ENCODE measurements around the gene CCL3.
"Not testable (repeated sequence)": the region's sequence is repeated elsewhere in the genome, so short reads cannot be mapped to it uniquely, and the experiment has no call there.

Gene CCL3

GRCh38 chr17:36082482-36083120, 7.3 kb downstream of the CCL3 start:
- not testable (repeated sequence) for H2BK120ac ChIP-seq (ENCODE audit: low read depth, low read length); H4K91ac ChIP-seq (ENCODE audit: low read depth, low read length, poor library complexity); H3K4me1 ChIP-seq (ENCODE audit: control insufficient read depth in 2 of 2, insufficient read depth in 1 of 2, low read depth in 1 of 2, low read length in 2 of 2); H3K79me1 ChIP-seq (ENCODE audit: low read depth, low read length); H3K9ac ChIP-seq (ENCODE audit: low read depth, low read length, poor library complexity); H3K27ac ChIP-seq (replicated peaks; ENCODE audit: low read length); H3K4me3 ChIP-seq (ENCODE audit: low read length in 2 of 2); H3K23ac ChIP-seq (ENCODE audit: low read depth, low read length, poor library complexity); H2AK5ac ChIP-seq (ENCODE audit: low read depth, low read length); H2BK5ac ChIP-seq (ENCODE audit: low read length); H2AFZ ChIP-seq (ENCODE audit: low read length); H3K9me3 ChIP-seq (replicated peaks in 1 of 2; ENCODE audit: control insufficient read depth in 2 of 2, insufficient read depth in 1 of 2, low read depth in 1 of 2, low read length in 2 of 2); H2BK12ac ChIP-seq (ENCODE audit: low read length); H4K8ac ChIP-seq (ENCODE audit: low read depth, low read length); H3K4me2 ChIP-seq (ENCODE audit: insufficient read depth, low read length, poor library complexity, severe bottlenecking); H3K4ac ChIP-seq (ENCODE audit: low read length); H3K14ac ChIP-seq (ENCODE audit: low read length); H3K36me3 ChIP-seq (replicated peaks in 1 of 2; ENCODE audit: control insufficient read depth in 2 of 2, insufficient read depth in 2 of 2, low read length in 2 of 2); H3K27me3 ChIP-seq (ENCODE audit: control insufficient read depth in 3 of 3, insufficient read depth in 3 of 3, low read depth in 1 of 3, low read length in 3 of 3); DNase-seq (ENCODE audit: low spot score); H3K18ac ChIP-seq (ENCODE audit: low read length); H2BK15ac ChIP-seq (ENCODE audit: low read length)
- no CpG with 5 or more reads among the region's 8 CpGs for WGBS, 2 donors (ENCODE audit: extremely low coverage in 2 of 2, insufficient read length in 2 of 2, insufficient replicate concordance in 1 of 2)

GRCh38 chr17:36081681-36082471, 8.1 kb downstream of the CCL3 start:
- not testable (repeated sequence) for H3K23ac ChIP-seq (ENCODE audit: low read depth, low read length, poor library complexity); H3K27ac ChIP-seq (replicated peaks; ENCODE audit: low read length); H2AK5ac ChIP-seq (ENCODE audit: low read depth, low read length); H3K36me3 ChIP-seq (replicated peaks in 1 of 2; ENCODE audit: control insufficient read depth in 2 of 2, insufficient read depth in 2 of 2, low read length in 2 of 2); H3K9me3 ChIP-seq (replicated peaks in 1 of 2; ENCODE audit: control insufficient read depth in 2 of 2, insufficient read depth in 1 of 2, low read depth in 1 of 2, low read length in 2 of 2); H2BK12ac ChIP-seq (ENCODE audit: low read length); DNase-seq (ENCODE audit: low spot score); H2BK120ac ChIP-seq (ENCODE audit: low read depth, low read length); H3K79me1 ChIP-seq (ENCODE audit: low read depth, low read length); H3K9ac ChIP-seq (ENCODE audit: low read depth, low read length, poor library complexity); H3K14ac ChIP-seq (ENCODE audit: low read length); H2BK5ac ChIP-seq (ENCODE audit: low read length); H3K4me2 ChIP-seq (ENCODE audit: insufficient read depth, low read length, poor library complexity, severe bottlenecking); H3K4me3 ChIP-seq (ENCODE audit: low read length in 2 of 2); H3K27me3 ChIP-seq (ENCODE audit: control insufficient read depth in 3 of 3, insufficient read depth in 3 of 3, low read depth in 1 of 3, low read length in 3 of 3); H3K4ac ChIP-seq (ENCODE audit: low read length); H2BK15ac ChIP-seq (ENCODE audit: low read length); H2AFZ ChIP-seq (ENCODE audit: low read length); H3K4me1 ChIP-seq (ENCODE audit: control insufficient read depth in 2 of 2, insufficient read depth in 1 of 2, low read depth in 1 of 2, low read length in 2 of 2); H3K18ac ChIP-seq (ENCODE audit: low read length); H4K91ac ChIP-seq (ENCODE audit: low read depth, low read length, poor library complexity); H4K8ac ChIP-seq (ENCODE audit: low read depth, low read length)
- WGBS, 2 donors (ENCODE audit: extremely low coverage in 2 of 2, insufficient read length in 2 of 2, insufficient replicate concordance in 1 of 2) = no CpG with 5 or more reads among the region's 5 CpGs

- H3K23ac ChIP-seq (ENCODE audit: low read depth, low read length, poor library complexity) = no peak overlapping the region
- H3K27ac ChIP-seq (replicated peaks; ENCODE audit: low read length) = no peak overlapping the region
- H2BK12ac ChIP-seq (ENCODE audit: low read length) = no peak overlapping the region
- no peak overlapping the region for H4K8ac ChIP-seq (ENCODE audit: low read depth, low read length)
- no peak overlapping the region for H4K91ac ChIP-seq (ENCODE audit: low read depth, low read length, poor library complexity)
- no peak overlapping the region for H3K4ac ChIP-seq (ENCODE audit: low read length)
- no peak overlapping the region for H3K18ac ChIP-seq (ENCODE audit: low read length)
- no CpG with 5 or more reads among the region's 1 CpG for WGBS, 2 donors (ENCODE audit: extremely low coverage in 2 of 2, insufficient read length in 2 of 2, insufficient replicate concordance in 1 of 2)
- H2BK15ac ChIP-seq (ENCODE audit: low read length) = no peak overlapping the region
- H3K9me3 ChIP-seq (replicated peaks in 1 of 2; ENCODE audit: control insufficient read depth in 2 of 2, insufficient read depth in 1 of 2, low read depth in 1 of 2, low read length in 2 of 2) = no peaks in the 10 kb centered on the region
- no peak overlapping the region for H3K4me3 ChIP-seq (ENCODE audit: low read length in 2 of 2)
- H3K27me3 ChIP-seq (ENCODE audit: control insufficient read depth in 3 of 3, insufficient read depth in 3 of 3, low read depth in 1 of 3, low read length in 3 of 3) = no peaks in the 10 kb centered on the region
- H3K14ac ChIP-seq (ENCODE audit: low read length) = no peak overlapping the region
- no peaks in the 10 kb centered on the region for H3K4me1 ChIP-seq (ENCODE audit: control insufficient read depth in 2 of 2, insufficient read depth in 1 of 2, low read depth in 1 of 2, low read length in 2 of 2)
- H3K9ac ChIP-seq (ENCODE audit: low read depth, low read length, poor library complexity) = no peak overlapping the region
- no peak for DNase-seq (ENCODE audit: low spot score)
- no peak overlapping the region for H3K4me2 ChIP-seq (ENCODE audit: insufficient read depth, low read length, poor library complexity, severe bottlenecking)
- H2AFZ ChIP-seq (ENCODE audit: low read length) = no peak overlapping the region
- no peak overlapping the region for H2AK5ac ChIP-seq (ENCODE audit: low read depth, low read length)
- H2BK120ac ChIP-seq (ENCODE audit: low read depth, low read length) = no peak overlapping the region
- H3K36me3 ChIP-seq (replicated peaks in 1 of 2; ENCODE audit: control insufficient read depth in 2 of 2, insufficient read depth in 2 of 2, low read length in 2 of 2) = no peaks in the 10 kb centered on the region
- no peak overlapping the region for H2BK5ac ChIP-seq (ENCODE audit: low read length)
- no peaks in the 10 kb centered on the region for H3K79me1 ChIP-seq (ENCODE audit: low read depth, low read length)
Observed at GRCh38 chr17:36074365-36074764, 15.6 kb downstream of the CCL3 start.

- Histone ChIP-seq H3K18ac (ENCODE audit: low read length) (no peak overlapping the region), H3K4ac (ENCODE audit: low read length) (no peak overlapping the region), H3K23ac (ENCODE audit: low read depth, low read length, poor library complexity) (no peak overlapping the region), H3K4me1 (ENCODE audit: control insufficient read depth in 2 of 2, insufficient read depth in 1 of 2, low read depth in 1 of 2, low read length in 2 of 2) (no peaks in the 10 kb centered on the region), H3K4me3 (ENCODE audit: low read length in 2 of 2) (no peak overlapping the region), H3K4me2 (ENCODE audit: insufficient read depth, low read length, poor library complexity, severe bottlenecking) (no peak overlapping the region), H2AK5ac (ENCODE audit: low read depth, low read length) (no peak overlapping the region), H3K27me3 (ENCODE audit: control insufficient read depth in 3 of 3, insufficient read depth in 3 of 3, low read depth in 1 of 3, low read length in 3 of 3) (no peaks in the 10 kb centered on the region), H2BK120ac (ENCODE audit: low read depth, low read length) (no peak overlapping the region), H2BK12ac (ENCODE audit: low read length) (no peak overlapping the region), H2BK5ac (ENCODE audit: low read length) (no peak overlapping the region), H4K8ac (ENCODE audit: low read depth, low read length) (no peak overlapping the region), H2BK15ac (ENCODE audit: low read length) (no peak overlapping the region), H2AFZ (ENCODE audit: low read length) (no peak overlapping the region), H3K27ac (replicated peaks; ENCODE audit: low read length) (no peak overlapping the region), H3K36me3 (replicated peaks in 1 of 2; ENCODE audit: control insufficient read depth in 2 of 2, insufficient read depth in 2 of 2, low read length in 2 of 2) (no peaks in the 10 kb centered on the region), H3K14ac (ENCODE audit: low read length) (no peak overlapping the region), H4K91ac (ENCODE audit: low read depth, low read length, poor library complexity) (no peak overlapping the region), H3K9ac (ENCODE audit: low read depth, low read length, poor library complexity) (no peak overlapping the region), H3K9me3 (replicated peaks in 1 of 2; ENCODE audit: control insufficient read depth in 2 of 2, insufficient read depth in 1 of 2, low read depth in 1 of 2, low read length in 2 of 2) (no peaks in the 10 kb centered on the region), H3K79me1 (ENCODE audit: low read depth, low read length) (no peaks in the 10 kb centered on the region)
- WGBS, 2 donors (ENCODE audit: extremely low coverage in 2 of 2, insufficient read length in 2 of 2, insufficient replicate concordance in 1 of 2) = no CpG with 5 or more reads among the region's 12 CpGs
- peak; percentile 71 for DNase-seq (ENCODE audit: low spot score)
Observed at GRCh38 chr17:36072431-36073121, 17.4 kb downstream of the CCL3 start.
